ENCODE measurements around the gene RASGRP3.
A peak's percentile ranks its signal among the peaks of the same experiment; 100 is the strongest.
"Not testable (repeated sequence)": the region's sequence is repeated elsewhere in the genome, so short reads cannot be mapped to it uniquely, and the experiment has no call there.

RASGRP3 gene

GRCh38 chr2:33453905-33454479, 22.5 kb upstream of the RASGRP3 start:
- H3K4me3 ChIP-seq (ENCODE audit: low read depth, low read length): no peak overlapping the region

GRCh38 chr2:33457556-33458247, 18.7 kb upstream of the RASGRP3 start:
- H3K4me3 ChIP-seq (ENCODE audit: low read depth, low read length): no peak overlapping the region

GRCh38 chr2:33458248-33458819, 18.1 kb upstream of the RASGRP3 start:
- no peak overlapping the region for H3K4me3 ChIP-seq (ENCODE audit: low read depth, low read length)

- H3K4me3 ChIP-seq (ENCODE audit: low read depth, low read length): no peak overlapping the region
These were observed 16.7 kb upstream of the RASGRP3 start for GRCh38 chr2:33459745-33460144.

- not testable (repeated sequence) for H3K4me3 ChIP-seq (ENCODE audit: low read depth, low read length)
These were observed 13.9 kb upstream of the RASGRP3 start for GRCh38 chr2:33462512-33462911.

GRCh38 chr2:33467413-33467812, 9.0 kb upstream of the RASGRP3 start:
- no peak overlapping the region for H3K4me3 ChIP-seq (ENCODE audit: low read depth, low read length)

GRCh38 chr2:33469238-33469637, 7.2 kb upstream of the RASGRP3 start:
- H3K4me3 ChIP-seq (ENCODE audit: low read depth, low read length): no peak overlapping the region

GRCh38 chr2:33475224-33476130, 972 bp upstream of the RASGRP3 start:
- H3K4me3 ChIP-seq (ENCODE audit: low read depth, low read length): peak overlapping the region; percentile 38

- H3K4me3 ChIP-seq (ENCODE audit: low read depth, low read length): no peak overlapping the region
These were observed 343 bp downstream of the RASGRP3 start for GRCh38 chr2:33476793-33477190.

GRCh38 chr2:33477473-33478468, 1.3 kb downstream of the RASGRP3 start:
- no peak overlapping the region for H3K4me3 ChIP-seq (ENCODE audit: low read depth, low read length)

- no peak overlapping the region for H3K4me3 ChIP-seq (ENCODE audit: low read depth, low read length)
These were observed 2.7 kb downstream of the RASGRP3 start for GRCh38 chr2:33478968-33479731.

GRCh38 chr2:33482518-33482917, 6.1 kb downstream of the RASGRP3 start:
- H3K4me3 ChIP-seq (ENCODE audit: low read depth, low read length): no peak overlapping the region

GRCh38 chr2:33484042-33484621, 7.7 kb downstream of the RASGRP3 start:
- H3K4me3 ChIP-seq (ENCODE audit: low read depth, low read length): no peak overlapping the region

GRCh38 chr2:33485051-33485450, 8.6 kb downstream of the RASGRP3 start:
- no peak overlapping the region for H3K4me3 ChIP-seq (ENCODE audit: low read depth, low read length)

- H3K4me3 ChIP-seq (ENCODE audit: low read depth, low read length): no peak overlapping the region
These were observed 10.1 kb downstream of the RASGRP3 start for GRCh38 chr2:33486544-33486943.

GRCh38 chr2:33488178-33488690, 11.8 kb downstream of the RASGRP3 start:
- H3K4me3 ChIP-seq (ENCODE audit: low read depth, low read length): no peak overlapping the region

GRCh38 chr2:33488715-33489540, 12.5 kb downstream of the RASGRP3 start:
- no peak overlapping the region for H3K4me3 ChIP-seq (ENCODE audit: low read depth, low read length)

- H3K4me3 ChIP-seq (ENCODE audit: low read depth, low read length): no peak overlapping the region
These were observed 13.5 kb downstream of the RASGRP3 start for GRCh38 chr2:33489835-33490431.

Data from iPS-11a (cell line).